Fibroblast of lung (primary cell): ENCODE measurements around the gene BAZ2A. TPM values are rescaled to one million over a fixed set of nuclear protein-coding genes. Genes with fewer than 3 reads are reported as not detected.

Experiments
- DNase-seq, 2 donors: peaks; one replicate each; pipeline versions ENCODE4 v3.0.0 to v3.0.0-alpha.2; 2010; ENCODE audit warnings: low read depth in 2 of 2
- H2AFZ ChIP-seq: 2 replicates; pipeline ENCODE4 v1.5.1; 2012; ENCODE audit warnings: low read length, control low read depth, inconsistent platforms
- H3K27ac ChIP-seq: 2 replicates; pipeline ENCODE4 v1.5.1; 2011; ENCODE audit warnings: low read length, control low read depth; ENCODE audit not compliant: insufficient read depth
- H3K27me3 ChIP-seq: 2 replicates; pipeline ENCODE4 v1.5.1; 2011; ENCODE audit warnings: mild to moderate bottlenecking, low read length; ENCODE audit not compliant: control insufficient read depth, insufficient read depth
- H3K36me3 ChIP-seq: 2 replicates; pipeline ENCODE4 v1.5.1; 2011; ENCODE audit warnings: low read length; ENCODE audit not compliant: control insufficient read depth, insufficient read depth
- H3K4me1 ChIP-seq: 2 replicates; pipeline ENCODE4 v1.5.1; 2011; ENCODE audit warnings: low read length; ENCODE audit not compliant: control insufficient read depth, insufficient read depth; ENCODE audit errors: extremely low read depth
- H3K4me2 ChIP-seq: 2 replicates; pipeline ENCODE4 v1.5.1; 2011; ENCODE audit warnings: low read length, control low read depth; ENCODE audit not compliant: insufficient read depth; ENCODE audit errors: extremely low read depth
- H3K4me3 ChIP-seq, 4 experiments: fragments of 200-600 bp in 1 of 4; sonication (generic) in 1 of 4; replicated peaks in 1 of 4; 2 replicates each; pipeline ENCODE4 v1.5.1; 2011 to 2016; ENCODE audit warnings: low read length in 4 of 4, low read depth in 3 of 4, mild to moderate bottlenecking in 3 of 4, control low read depth in 2 of 4, inconsistent platforms in 1 of 4, mixed read lengths in 1 of 4; ENCODE audit not compliant: insufficient read depth in 1 of 4; ENCODE audit errors: control extremely low read depth in 1 of 4
- H3K79me2 ChIP-seq: 2 replicates; pipeline ENCODE4 v1.5.1; 2012; ENCODE audit warnings: mild to moderate bottlenecking, low read length, inconsistent platforms; ENCODE audit not compliant: control insufficient read depth, insufficient read depth
- H3K9ac ChIP-seq: 2 replicates; pipeline ENCODE4 v1.5.1; 2011; ENCODE audit warnings: mild to moderate bottlenecking, low read length, control low read depth; ENCODE audit not compliant: insufficient read depth
- H3K9me3 ChIP-seq: 2 replicates; pipeline ENCODE4 v1.5.1; 2012; ENCODE audit warnings: low read depth, low read length; ENCODE audit not compliant: control insufficient read depth, insufficient read depth
- H4K20me1 ChIP-seq: 2 replicates; pipeline ENCODE4 v1.5.1; 2011; ENCODE audit warnings: low read length; ENCODE audit not compliant: control insufficient read depth, insufficient read depth; ENCODE audit errors: extremely low read depth
- EZH2 ChIP-seq: IDR thresholded peaks from 2 replicates; pipeline ENCODE4 v1.5.1; 2012; ENCODE audit warnings: low read length, control low read depth, mild to moderate bottlenecking; ENCODE audit errors: missing control alignments
- polyA plus RNA-seq, 2 donors: library from polyadenylated mRNA; depleted of rRNA in 1 of 2; stranded (reverse) in 1 of 2; unstranded in 1 of 2; fragments of >200 nt; gene quantifications; 2 replicates each; pipeline ENCODE4 v1.2.1, GENCODE V29; 2011 to 2012; ENCODE audit warnings: missing spikeins in 1 of 2
- total RNA-seq: library from RNA; depleted of rRNA; stranded (reverse); fragments of >200 nt; gene quantifications from 2 replicates; pipeline ENCODE4 v1.2.1, GENCODE V29; 2014
- TF ChIP-seq, protein P1 (sequence below), 2 donors: IDR thresholded peaks in 1 of 2; conservative IDR thresholded peaks in 1 of 2; 1 replicate in 1 of 2; 2 replicates in 1 of 2; pipeline ENCODE4 v1.5.1; 2011 to 2012; ENCODE audit warnings: low read length in 2 of 2, control low read depth in 1 of 2, inconsistent platforms in 1 of 2, low read depth in 1 of 2, mild to moderate bottlenecking in 1 of 2

The BAZ2A gene
- total and polyA plus RNA-seq, 2 donors (not counting 1 experiment from before 2014, with no cell fraction given): 32.0 to 39.9 TPM

DNA sequence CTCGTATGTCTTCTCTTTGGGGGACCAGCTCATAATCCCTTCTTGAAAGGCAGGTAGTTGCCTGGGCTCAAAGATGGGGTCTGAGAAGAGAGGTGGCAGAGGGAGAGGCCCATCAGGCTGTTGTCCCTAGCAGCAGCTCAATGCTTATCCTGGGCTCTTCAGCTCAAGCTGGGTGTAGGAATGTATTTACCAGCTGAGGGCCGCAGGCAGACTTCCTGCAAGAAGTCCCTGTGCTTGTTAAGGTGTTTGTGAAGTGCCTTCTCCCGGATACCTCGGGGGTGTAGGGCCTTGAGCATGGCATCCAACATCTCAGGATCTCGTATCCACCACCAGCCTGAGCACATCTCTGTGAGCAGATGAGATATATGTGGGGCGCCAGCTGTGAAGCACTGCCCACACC lies 29.4 kb downstream of the BAZ2A start:
- peaks cover 50% of the 10 kb centered on the region for H3K36me3 ChIP-seq
- H3K27me3 ChIP-seq: no peaks in the 10 kb centered on the region
- no peaks in the 10 kb centered on the region for H4K20me1 ChIP-seq
- no peak overlapping the region for H3K27ac ChIP-seq
- DNase-seq: no peak
- no peak overlapping the region for H3K4me2 ChIP-seq
- H3K4me1 ChIP-seq: no peaks in the 10 kb centered on the region
- TF ChIP-seq EZH2: no peak
- TF ChIP-seq, protein P1, sequence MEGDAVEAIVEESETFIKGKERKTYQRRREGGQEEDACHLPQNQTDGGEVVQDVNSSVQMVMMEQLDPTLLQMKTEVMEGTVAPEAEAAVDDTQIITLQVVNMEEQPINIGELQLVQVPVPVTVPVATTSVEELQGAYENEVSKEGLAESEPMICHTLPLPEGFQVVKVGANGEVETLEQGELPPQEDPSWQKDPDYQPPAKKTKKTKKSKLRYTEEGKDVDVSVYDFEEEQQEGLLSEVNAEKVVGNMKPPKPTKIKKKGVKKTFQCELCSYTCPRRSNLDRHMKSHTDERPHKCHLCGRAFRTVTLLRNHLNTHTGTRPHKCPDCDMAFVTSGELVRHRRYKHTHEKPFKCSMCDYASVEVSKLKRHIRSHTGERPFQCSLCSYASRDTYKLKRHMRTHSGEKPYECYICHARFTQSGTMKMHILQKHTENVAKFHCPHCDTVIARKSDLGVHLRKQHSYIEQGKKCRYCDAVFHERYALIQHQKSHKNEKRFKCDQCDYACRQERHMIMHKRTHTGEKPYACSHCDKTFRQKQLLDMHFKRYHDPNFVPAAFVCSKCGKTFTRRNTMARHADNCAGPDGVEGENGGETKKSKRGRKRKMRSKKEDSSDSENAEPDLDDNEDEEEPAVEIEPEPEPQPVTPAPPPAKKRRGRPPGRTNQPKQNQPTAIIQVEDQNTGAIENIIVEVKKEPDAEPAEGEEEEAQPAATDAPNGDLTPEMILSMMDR (conservative IDR thresholded peaks at IDR 0.05 in 1 of 2, IDR thresholded peaks at IDR 0.05 in 1 of 2; ENCODE audit: low read depth in 1 of 2, low read length in 2 of 2): no peak
- no peak overlapping the region for H3K4me3 ChIP-seq
- no peak overlapping the region for H2AFZ ChIP-seq
- no peak overlapping the region for H3K9ac ChIP-seq
- H3K9me3 ChIP-seq: no peaks in the 10 kb centered on the region
- H3K79me2 ChIP-seq: no peaks in the 10 kb centered on the region

GRCh38 chr12:56599797-56600196 lies 30.3 kb downstream of the BAZ2A start:
- H3K9me3 ChIP-seq: no peaks in the 10 kb centered on the region
- DNase-seq: no peak
- H3K4me2 ChIP-seq: no peak overlapping the region
- no peak overlapping the region for H3K4me3 ChIP-seq
- TF ChIP-seq EZH2: no peak
- TF ChIP-seq, protein P1 (conservative IDR thresholded peaks at IDR 0.05 in 1 of 2, IDR thresholded peaks at IDR 0.05 in 1 of 2; ENCODE audit: low read depth in 1 of 2, low read length in 2 of 2): no peak
- H3K9ac ChIP-seq: no peak overlapping the region
- no peak overlapping the region for H2AFZ ChIP-seq
- H3K36me3 ChIP-seq: peaks cover 50% of the 10 kb centered on the region
- no peaks in the 10 kb centered on the region for H3K4me1 ChIP-seq
- H4K20me1 ChIP-seq: no peaks in the 10 kb centered on the region
- no peak overlapping the region for H3K27ac ChIP-seq
- H3K79me2 ChIP-seq: no peaks in the 10 kb centered on the region
- H3K27me3 ChIP-seq: no peaks in the 10 kb centered on the region

- no peak overlapping the region for H3K9ac ChIP-seq
- no peak overlapping the region for H3K4me3 ChIP-seq
- TF ChIP-seq, protein P1 (conservative IDR thresholded peaks at IDR 0.05 in 1 of 2, IDR thresholded peaks at IDR 0.05 in 1 of 2; ENCODE audit: low read depth in 1 of 2, low read length in 2 of 2): no peak
- no peak for TF ChIP-seq EZH2
- no peak for DNase-seq
- no peaks in the 10 kb centered on the region for H4K20me1 ChIP-seq
- H3K4me1 ChIP-seq: no peaks in the 10 kb centered on the region
- no peak overlapping the region for H2AFZ ChIP-seq
- no peak overlapping the region for H3K4me2 ChIP-seq
- no peaks in the 10 kb centered on the region for H3K79me2 ChIP-seq
- no peaks in the 10 kb centered on the region for H3K9me3 ChIP-seq
- peaks cover 46% of the 10 kb centered on the region for H3K36me3 ChIP-seq
- no peak overlapping the region for H3K27ac ChIP-seq
- no peaks in the 10 kb centered on the region for H3K27me3 ChIP-seq
Measured at GRCh38 chr12:56599041-56599440, 31.1 kb downstream of the BAZ2A start.
